Measurements from ENCODE around the gene HLA-DPA1. TPM values are rescaled to one million over a fixed set of nuclear protein-coding genes. Genes with fewer than 3 reads are reported as not detected.
"Not testable (repeated sequence)": the region's sequence is repeated elsewhere in the genome, so short reads cannot be mapped to it uniquely, and the experiment has no call there.

The HLA-DPA1 gene
- total RNA-seq, 1 experiment from 2014 or later = 0.69 TPM

DNA sequence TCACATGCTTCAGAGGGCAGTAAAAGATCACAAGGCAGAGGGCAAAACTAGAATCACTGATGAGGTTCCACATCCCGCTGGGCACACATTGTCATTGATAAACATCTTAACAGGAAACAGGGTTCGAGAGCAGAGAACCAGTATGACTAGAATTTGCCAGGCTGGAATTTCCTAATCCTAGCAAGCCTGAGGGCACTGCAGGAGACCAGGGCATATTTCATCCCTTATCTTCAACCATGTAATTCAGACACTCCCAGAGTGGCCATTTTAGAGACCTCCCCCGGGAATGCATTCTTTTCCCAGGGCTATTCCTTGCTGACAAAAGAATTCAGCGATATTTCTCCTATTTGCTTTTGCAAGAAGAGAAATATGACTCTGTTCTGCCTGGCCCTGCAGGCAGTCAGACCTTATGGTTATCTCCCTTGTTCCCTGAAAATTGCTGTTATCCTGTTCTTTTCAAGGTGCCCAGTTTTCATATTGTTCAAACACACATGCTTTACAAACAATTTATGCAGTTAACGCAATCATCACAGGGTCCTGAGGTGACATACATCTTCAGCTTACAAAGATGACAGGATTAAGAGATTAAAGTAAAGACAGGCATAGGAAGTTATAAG, 27.8 kb upstream of the HLA-DPA1 start:
- H3K27me3 ChIP-seq (ENCODE audit: control insufficient read depth, insufficient read depth, low read length); POLR2A ChIA-PET; H3K36me3 ChIP-seq (ENCODE audit: control insufficient read depth, insufficient read depth, low read length); H3K4me3 ChIP-seq (ENCODE audit: low read depth in 2 of 2, low read length in 2 of 2); ATAC-seq; H3K27ac ChIP-seq (ENCODE audit: low read length); H3K9me3 ChIP-seq (ENCODE audit: control insufficient read depth, insufficient read depth, low read depth, low read length); in situ Hi-C loops (cut with HindIII; ENCODE audit: low pct_unique_long_range_greater_than_20kb, low sequenced_read_pairs); DNase-seq (ENCODE audit: low read depth, low spot score); H3K4me1 ChIP-seq (ENCODE audit: control insufficient read depth, insufficient read depth, low read length); BruUV-seq (replicated peaks); CTCF ChIA-PET; intact Hi-C loops (cut with micrococcal nuclease; ENCODE audit: unreplicated experiment): not testable (repeated sequence)

- no TSS peak for BruUV-seq (replicated peaks)
- TF ChIP-seq, protein P1, sequence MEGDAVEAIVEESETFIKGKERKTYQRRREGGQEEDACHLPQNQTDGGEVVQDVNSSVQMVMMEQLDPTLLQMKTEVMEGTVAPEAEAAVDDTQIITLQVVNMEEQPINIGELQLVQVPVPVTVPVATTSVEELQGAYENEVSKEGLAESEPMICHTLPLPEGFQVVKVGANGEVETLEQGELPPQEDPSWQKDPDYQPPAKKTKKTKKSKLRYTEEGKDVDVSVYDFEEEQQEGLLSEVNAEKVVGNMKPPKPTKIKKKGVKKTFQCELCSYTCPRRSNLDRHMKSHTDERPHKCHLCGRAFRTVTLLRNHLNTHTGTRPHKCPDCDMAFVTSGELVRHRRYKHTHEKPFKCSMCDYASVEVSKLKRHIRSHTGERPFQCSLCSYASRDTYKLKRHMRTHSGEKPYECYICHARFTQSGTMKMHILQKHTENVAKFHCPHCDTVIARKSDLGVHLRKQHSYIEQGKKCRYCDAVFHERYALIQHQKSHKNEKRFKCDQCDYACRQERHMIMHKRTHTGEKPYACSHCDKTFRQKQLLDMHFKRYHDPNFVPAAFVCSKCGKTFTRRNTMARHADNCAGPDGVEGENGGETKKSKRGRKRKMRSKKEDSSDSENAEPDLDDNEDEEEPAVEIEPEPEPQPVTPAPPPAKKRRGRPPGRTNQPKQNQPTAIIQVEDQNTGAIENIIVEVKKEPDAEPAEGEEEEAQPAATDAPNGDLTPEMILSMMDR (IDR thresholded peaks at IDR 0.05) = no peak
- TF ChIP-seq SIN3A (IDR thresholded peaks at IDR 0.05; ENCODE audit: borderline replicate concordance, insufficient read depth, low read depth, low read length) = no peak
Observed at GRCh38 chr6:33095681-33096080, 22.2 kb upstream of the HLA-DPA1 start.

GRCh38 chr6:33093855-33094254, 20.4 kb upstream of the HLA-DPA1 start:
- no TSS peak for BruUV-seq (replicated peaks)
- H3K27me3 ChIP-seq (ENCODE audit: control insufficient read depth, insufficient read depth, low read length) = peaks cover 20% of the 10 kb centered on the region
- CTCF ChIA-PET = no interaction called here

More at GRCh38 chr6:33095681-33096080, 22.2 kb upstream of the HLA-DPA1 start:
- Histone ChIP-seq H3K36me3 (ENCODE audit: control insufficient read depth, insufficient read depth, low read length) (no peaks in the 10 kb centered on the region), H3K4me1 (ENCODE audit: control insufficient read depth, insufficient read depth, low read length) (no peaks in the 10 kb centered on the region), H3K27ac (ENCODE audit: low read length) (no peak overlapping the region), H3K27me3 (ENCODE audit: control insufficient read depth, insufficient read depth, low read length) (peaks cover 4% of the 10 kb centered on the region), H3K9me3 (ENCODE audit: control insufficient read depth, insufficient read depth, low read depth, low read length) (peaks cover 9% of the 10 kb centered on the region; the same call in 1 of the 2 replicates), H3K4me3 (ENCODE audit: low read depth in 2 of 2, low read length in 2 of 2) (no peak overlapping the region)
- in situ Hi-C loops (cut with HindIII; ENCODE audit: low pct_unique_long_range_greater_than_20kb, low sequenced_read_pairs) = no loop called here
- intact Hi-C loops (cut with micrococcal nuclease; ENCODE audit: unreplicated experiment) = no loop called here
- DNase-seq (ENCODE audit: low read depth, low spot score) (no peak), ATAC-seq (no peak)
- CTCF ChIA-PET = no interaction called here
- POLR2A ChIA-PET = no interaction called here

More at GRCh38 chr6:33093855-33094254, 20.4 kb upstream of the HLA-DPA1 start:
- TF ChIP-seq SIN3A (IDR thresholded peaks at IDR 0.05; ENCODE audit: borderline replicate concordance, insufficient read depth, low read depth, low read length) = no peak
- TF ChIP-seq, protein P1 (IDR thresholded peaks at IDR 0.05) = no peak
- no peak for TF ChIP-seq TCF7L2 (IDR thresholded peaks at IDR 0.05; ENCODE audit: low read depth, low read length)
- TF ChIP-seq POLR2AphosphoS5 (IDR thresholded peaks at IDR 0.05; ENCODE audit: low read depth, low read length) = no peak
- TF ChIP-seq REST (IDR thresholded peaks at IDR 0.05; ENCODE audit: insufficient read depth in 1 of 2, low read depth in 2 of 2, low read length in 1 of 2) = no peak
- Histone ChIP-seq H3K27ac (ENCODE audit: low read length) (no peak overlapping the region), H3K36me3 (ENCODE audit: control insufficient read depth, insufficient read depth, low read length) (no peaks in the 10 kb centered on the region), H3K4me3 (ENCODE audit: low read depth in 2 of 2, low read length in 2 of 2) (no peak overlapping the region), H3K9me3 (ENCODE audit: control insufficient read depth, insufficient read depth, low read depth, low read length) (no peaks in the 10 kb centered on the region; the same call in 1 of the 2 replicates), H3K4me1 (ENCODE audit: control insufficient read depth, insufficient read depth, low read length) (no peaks in the 10 kb centered on the region)
- no peak for ATAC-seq
- POLR2A ChIA-PET = no interaction called here
- no peak for DNase-seq (ENCODE audit: low read depth, low spot score)
- intact Hi-C loops (cut with micrococcal nuclease; ENCODE audit: unreplicated experiment) = no loop called here
- in situ Hi-C loops (cut with HindIII; ENCODE audit: low pct_unique_long_range_greater_than_20kb, low sequenced_read_pairs) = no loop called here
